AG09319 (cell line): Measurements from ENCODE around the gene ZMYM4.

Experiments
- DNase-seq: peaks from one replicate; pipeline ENCODE4 v3.0.0-alpha.2; 2010; ENCODE audit warnings: low read depth; ENCODE audit errors: extremely low read depth
- CTCF ChIP-seq: IDR thresholded peaks from 2 replicates; pipeline ENCODE4 v1.5.1; 2011; ENCODE audit warnings: low read depth, mild to moderate bottlenecking, inconsistent platforms, low read length, moderate library complexity

The ZMYM4 gene

GRCh38 chr1:35406103-35406502 is 137.6 kb downstream of the ZMYM4 start:
- DNase-seq, result no peak
- TF ChIP-seq CTCF, result no peak

GRCh38 chr1:35407743-35408142 is 139.2 kb downstream of the ZMYM4 start:
- no peak for TF ChIP-seq CTCF
- DNase-seq, result no peak

- no peak for TF ChIP-seq CTCF
- DNase-seq, result no peak
These were observed 140.4 kb downstream of the ZMYM4 start for GRCh38 chr1:35408925-35409324.

- TF ChIP-seq CTCF, result no peak
- DNase-seq, result no peak
These were observed 157.6 kb downstream of the ZMYM4 start for GRCh38 chr1:35426097-35426586.

GRCh38 chr1:35428360-35428759 is 159.9 kb downstream of the ZMYM4 start:
- no peak for DNase-seq
- TF ChIP-seq CTCF, result no peak

GRCh38 chr1:35430762-35431161 is 162.3 kb downstream of the ZMYM4 start:
- DNase-seq, result no peak
- TF ChIP-seq CTCF, result no peak

- TF ChIP-seq CTCF, result no peak
- DNase-seq, result no peak
These were observed 162.7 kb downstream of the ZMYM4 start for GRCh38 chr1:35431173-35431599.
